Left lung (tissue), 10 donors: Measurements from ENCODE around the gene SLC5A5. TPM values are rescaled to one million over a fixed set of nuclear protein-coding genes. Genes with fewer than 3 reads are reported as not detected.
"Not testable (repeated sequence)": the region's sequence is repeated elsewhere in the genome, so short reads cannot be mapped to it uniquely, and the experiment has no call there.

Source experiments
- ATAC-seq: fragments of 200-7000 bp; cut with Tn5 transposase; one replicate; pipeline ENCODE4 v1.9.1; 2020; ENCODE audit warnings: moderate library complexity
- DNase-seq, 4 donors: peaks; one replicate each; pipeline ENCODE4 v3.0.0-alpha.2; 2013 to 2020
- H3K27ac ChIP-seq, 2 donors: fragments of 200-600 bp; sonication (generic) in 1 of 2; one replicate each; pipeline versions ENCODE4 v1.5.0 to v1.8.0; 2020 to 2021
- H3K27me3 ChIP-seq, 2 donors: fragments of 200-600 bp; sonication (generic) in 1 of 2; one replicate each; pipeline versions ENCODE4 v1.5.0 to v1.8.0; 2020 to 2021
- H3K36me3 ChIP-seq, 2 donors: fragments of 200-600 bp; sonication (generic) in 1 of 2; one replicate each; pipeline versions ENCODE4 v1.5.0 to v1.8.0; 2020 to 2021
- H3K4me1 ChIP-seq, 2 donors: fragments of 200-600 bp; one replicate each; pipeline ENCODE4 v1.8.0; 2021
- H3K4me3 ChIP-seq, 2 donors: fragments of 200-600 bp; sonication (generic) in 1 of 2; one replicate each; pipeline versions ENCODE4 v1.5.0 to v1.8.0; 2020 to 2021; ENCODE audit warnings: mild to moderate bottlenecking in 1 of 2
- H3K9me3 ChIP-seq, 2 donors: fragments of 200-600 bp; sonication (generic) in 1 of 2; one replicate each; pipeline versions ENCODE4 v1.5.0 to v1.8.0; 2020 to 2021
- CTCF ChIP-seq, 2 donors: fragments of 200-600 bp; sonication (generic) in 1 of 2; IDR thresholded peaks; one replicate each; pipeline versions ENCODE4 v1.5.0 to v1.8.0; 2021; ENCODE audit warnings: antibody characterized with exemption in 2 of 2
- intact Hi-C, 2 donors: fragments of 100-400 bp; cut with DNase I; formaldehyde crosslinking; loops; one replicate each; pipeline versions ENCODE4 v1.11.2 to v1.14.2; 2022
- polyA plus RNA-seq, 6 donors: library from polyadenylated mRNA; unstranded; fragments of 120-200 nt; gene quantifications; one replicate each; pipeline ENCODE4 v1.2.1, GENCODE V29; 2013; ENCODE audit not compliant: insufficient read length in 6 of 6
- total RNA-seq, 2 donors: library from RNA; stranded (reverse); fragmentation: NEBNext Ultra II Directional; extraction: Animal tissue kit (Norgen Biotek cat#: 25700); gene quantifications; one replicate each; pipeline ENCODE4 v1.2.1, GENCODE V29; 2021
- donor health status: DM: no; HTN: yes; CAD: no.
- donor health status: DM: no; HTN: no; CAD: no.

Gene SLC5A5
- total and polyA plus RNA-seq, 8 donors = 0.06 to 0.55 (median 0.09) TPM; not detected in 1

- Histone ChIP-seq H3K27me3 (peaks cover 24 to 33% of the 10 kb centered on the region in 2 donors), H3K4me1 (peaks cover 0 to 15% of the 10 kb centered on the region in 2 donors), H3K9me3 (no peaks in the 10 kb centered on the region), H3K4me3 (no peak overlapping the region), H3K27ac (no peak overlapping the region), H3K36me3 (no peaks in the 10 kb centered on the region)
- intact Hi-C loops = no loop called here
- DNase-seq (no peak), ATAC-seq (no peak)
- TF ChIP-seq CTCF (IDR thresholded peaks at IDR 0.05) = no peak
Measured at GRCh38 chr19:17877696-17878095, 6.0 kb downstream of the SLC5A5 start.

DNA sequence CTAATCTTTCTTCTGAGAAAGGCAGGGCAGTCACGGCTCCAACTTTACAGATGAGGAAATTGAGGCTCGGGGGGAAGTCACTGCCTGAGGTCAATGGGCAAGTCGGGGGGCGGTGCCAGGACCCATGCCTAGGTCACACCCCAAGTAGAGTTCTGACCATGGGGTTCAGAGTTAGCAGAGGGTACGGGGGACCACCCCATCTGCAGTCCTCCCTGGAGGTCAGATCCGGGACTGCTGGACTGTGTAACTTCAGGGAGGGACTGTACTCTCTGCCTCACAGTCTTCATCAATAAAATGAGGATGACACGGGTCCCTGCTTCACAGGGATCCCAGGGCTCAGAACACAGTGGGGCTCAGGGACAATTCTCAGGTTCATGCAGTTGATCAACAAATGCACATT is 7.7 kb downstream of the SLC5A5 start:
- Histone ChIP-seq H3K4me1 (no peaks in the 10 kb centered on the region), H3K36me3 (no peaks in the 10 kb centered on the region), H3K27ac (no peak overlapping the region), H3K4me3 (no peak overlapping the region), H3K9me3 (no peaks in the 10 kb centered on the region), H3K27me3 (peaks cover 7 to 24% of the 10 kb centered on the region in 2 donors)
- TF ChIP-seq CTCF (IDR thresholded peaks at IDR 0.05) = no peak
- no peak for DNase-seq
- no peak for ATAC-seq
- intact Hi-C loops = no loop called here

DNA sequence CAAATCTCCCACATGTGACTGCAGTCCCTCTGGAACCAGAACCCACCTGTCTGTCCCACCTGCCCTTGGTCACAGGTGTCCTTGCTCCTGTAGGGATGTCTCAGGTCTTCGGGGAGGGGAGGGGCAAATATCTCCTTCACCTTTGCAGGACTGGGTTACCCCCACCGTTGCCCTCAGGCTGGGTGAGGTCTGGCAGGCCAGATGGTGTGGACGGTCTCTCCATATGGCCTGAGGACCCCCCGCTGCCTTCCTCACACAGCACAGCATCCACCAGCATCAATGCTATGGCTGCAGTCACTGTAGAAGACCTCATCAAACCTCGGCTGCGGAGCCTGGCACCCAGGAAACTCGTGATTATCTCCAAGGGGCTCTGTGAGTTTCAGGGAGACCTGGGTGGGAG is 10.0 kb downstream of the SLC5A5 start:
- no peaks in the 10 kb centered on the region for H3K36me3 ChIP-seq
- no peaks in the 10 kb centered on the region for H3K4me1 ChIP-seq
- H3K27me3 ChIP-seq = peaks cover 0 to 9% of the 10 kb centered on the region in 2 donors
- H3K4me3 ChIP-seq = no peak overlapping the region
- no peak for ATAC-seq
- H3K9me3 ChIP-seq = no peaks in the 10 kb centered on the region
- intact Hi-C loops = no loop called here
- H3K27ac ChIP-seq = no peak overlapping the region
- TF ChIP-seq CTCF (IDR thresholded peaks at IDR 0.05) = no peak
- DNase-seq = no peak

DNA sequence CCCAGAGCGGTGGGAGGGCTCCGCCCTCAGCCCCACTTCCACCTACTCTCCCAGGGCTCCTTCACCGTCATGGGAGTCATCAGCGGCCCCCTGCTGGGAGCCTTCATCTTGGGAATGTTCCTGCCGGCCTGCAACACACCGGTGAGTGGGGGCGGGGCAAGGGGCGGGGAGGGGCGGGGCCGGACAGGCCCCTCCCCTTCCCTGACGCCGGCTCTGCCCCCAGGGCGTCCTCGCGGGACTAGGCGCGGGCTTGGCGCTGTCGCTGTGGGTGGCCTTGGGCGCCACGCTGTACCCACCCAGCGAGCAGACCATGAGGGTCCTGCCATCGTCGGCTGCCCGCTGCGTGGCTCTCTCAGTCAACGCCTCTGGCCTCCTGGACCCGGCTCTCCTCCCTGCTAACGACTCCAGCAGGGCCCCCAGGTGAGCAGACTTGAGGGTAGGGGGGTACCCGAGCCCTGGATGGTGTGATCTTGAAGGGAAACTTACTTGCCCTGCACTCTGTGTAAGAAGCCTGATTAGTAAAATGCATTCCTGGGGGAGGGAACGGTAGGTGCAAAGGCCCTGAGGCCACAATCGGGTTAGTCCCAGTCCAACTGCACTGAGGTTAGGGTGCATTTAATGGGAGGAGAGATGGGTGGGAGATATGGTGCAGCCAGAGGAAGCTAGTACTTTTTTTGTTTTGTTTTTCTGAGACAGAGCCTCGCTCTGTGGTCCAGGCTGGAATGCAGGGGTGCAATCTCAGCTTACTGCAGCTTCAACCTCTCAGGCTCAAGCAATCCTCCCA is 12.1 kb downstream of the SLC5A5 start:
- no peak overlapping the region for H3K4me3 ChIP-seq
- H3K9me3 ChIP-seq = no peaks in the 10 kb centered on the region
- H3K36me3 ChIP-seq = no peaks in the 10 kb centered on the region
- no peak overlapping the region for H3K27ac ChIP-seq
- no peak for TF ChIP-seq CTCF (IDR thresholded peaks at IDR 0.05)
- peaks cover 0 to 17% of the 10 kb centered on the region in 2 donors for H3K27me3 ChIP-seq
- no peaks in the 10 kb centered on the region for H3K4me1 ChIP-seq
- intact Hi-C loops = no loop called here
- no peak for DNase-seq
- no peak for ATAC-seq

- intact Hi-C loops = no loop called here
- H3K4me3 ChIP-seq = no peak overlapping the region
- no peaks in the 10 kb centered on the region for H3K9me3 ChIP-seq
- H3K36me3 ChIP-seq = no peaks in the 10 kb centered on the region
- H3K27ac ChIP-seq = no peak overlapping the region
- TF ChIP-seq CTCF (IDR thresholded peaks at IDR 0.05) = no peak
- ATAC-seq (no peak), DNase-seq (no peak)
- no peaks in the 10 kb centered on the region for H3K4me1 ChIP-seq
- H3K27me3 ChIP-seq = peaks cover 0 to 40% of the 10 kb centered on the region in 2 donors
Measured at GRCh38 chr19:17886515-17886914, 14.8 kb downstream of the SLC5A5 start.

GRCh38 chr19:17887221-17887620 is 15.5 kb downstream of the SLC5A5 start:
- H3K27ac ChIP-seq, H3K4me1 ChIP-seq, H3K9me3 ChIP-seq, DNase-seq, ATAC-seq, intact Hi-C loops, H3K4me3 ChIP-seq, H3K36me3 ChIP-seq: not testable (repeated sequence)
- H3K27me3 ChIP-seq = peaks cover 0 to 47% of the 10 kb centered on the region in 2 donors
